Upper lobe of right lung (tissue), 1 donor: ENCODE measurements around the gene KRT79. TPM values are rescaled to one million over a fixed set of nuclear protein-coding genes. Genes with fewer than 3 reads are reported as not detected.
A peak's percentile ranks its signal among the peaks of the same experiment; 100 is the strongest.
"Not testable (repeated sequence)": the region's sequence is repeated elsewhere in the genome, so short reads cannot be mapped to it uniquely, and the experiment has no call there.

Source experiments
- ATAC-seq: fragments of 200-7000 bp; cut with Tn5 transposase; one replicate; pipeline ENCODE4 v1.9.1; 2020; ENCODE audit warnings: mild to moderate bottlenecking, moderate library complexity
- DNase-seq: peaks from one replicate; pipeline ENCODE4 v3.0.0-alpha.2; 2020
- H3K27ac ChIP-seq: fragments of 200-600 bp; one replicate; pipeline ENCODE4 v1.8.0; 2022
- H3K27me3 ChIP-seq: fragments of 200-600 bp; one replicate; pipeline ENCODE4 v1.8.0; 2022; ENCODE audit warnings: mild to moderate bottlenecking
- H3K36me3 ChIP-seq: fragments of 200-600 bp; one replicate; pipeline ENCODE4 v1.8.0; 2022
- H3K4me1 ChIP-seq: fragments of 200-600 bp; one replicate; pipeline ENCODE4 v1.8.0; 2022
- H3K4me3 ChIP-seq: fragments of 200-600 bp; one replicate; pipeline ENCODE4 v1.8.0; 2022; ENCODE audit warnings: mild to moderate bottlenecking
- H3K9me3 ChIP-seq: fragments of 200-600 bp; one replicate; pipeline ENCODE4 v1.8.0; 2022
- CTCF ChIP-seq: fragments of 200-600 bp; IDR thresholded peaks from one replicate; pipeline ENCODE4 v1.8.0; 2022; ENCODE audit warnings: antibody characterized with exemption
- intact Hi-C: fragments of 100-400 bp; cut with DNase I; formaldehyde crosslinking; loops from one replicate; pipeline ENCODE4 v1.11.0; 2022
- total RNA-seq: library from RNA; stranded (reverse); fragmentation: NEBNext Ultra II Directional; extraction: Animal tissue kit (Norgen Biotek cat#: 25700); gene quantifications from one replicate; pipeline ENCODE4 v1.2.1, GENCODE V29; 2021
- donor health status: DM: no; HTN: yes; CAD: no; lungs with severe emphysema.

Gene KRT79
- total RNA-seq, 1 donor from 2014 or later: 5.4 TPM

GRCh38 chr12:52862023-52862422, 27.9 kb upstream of the KRT79 start:
- Histone ChIP-seq H3K4me3 (no peak overlapping the region), H3K27me3 (no peaks in the 10 kb centered on the region), H3K36me3 (no peaks in the 10 kb centered on the region), H3K27ac (no peak overlapping the region), H3K4me1 (no peaks in the 10 kb centered on the region), H3K9me3 (no peaks in the 10 kb centered on the region)
- ATAC-seq (no peak), DNase-seq (no peak)
- intact Hi-C loops: no loop called here
- no peak for TF ChIP-seq CTCF

- no peak for TF ChIP-seq CTCF
- intact Hi-C loops: no loop called here
- no peak overlapping the region for H3K27ac ChIP-seq
- no peak overlapping the region for H3K4me3 ChIP-seq
- no peaks in the 10 kb centered on the region for H3K36me3 ChIP-seq
- no peak for DNase-seq
- no peak for ATAC-seq
- H3K4me1 ChIP-seq: no peaks in the 10 kb centered on the region
- peaks cover 2% of the 10 kb centered on the region for H3K27me3 ChIP-seq
- no peaks in the 10 kb centered on the region for H3K9me3 ChIP-seq
Measured at GRCh38 chr12:52861511-52861910, 27.4 kb upstream of the KRT79 start.

- DNase-seq (no peak), ATAC-seq (peak; percentile 88)
- no peak overlapping the region for H3K27ac ChIP-seq
- H3K4me3 ChIP-seq: no peak overlapping the region
- no peaks in the 10 kb centered on the region for H3K36me3 ChIP-seq
- H3K27me3 ChIP-seq: peaks cover 3% of the 10 kb centered on the region
- H3K9me3 ChIP-seq: no peaks in the 10 kb centered on the region
- intact Hi-C loops: no loop called here
- H3K4me1 ChIP-seq: no peaks in the 10 kb centered on the region
- no peak for TF ChIP-seq CTCF
Measured at GRCh38 chr12:52860102-52860823, 26.2 kb upstream of the KRT79 start.

GRCh38 chr12:52857500-52857899, 23.4 kb upstream of the KRT79 start:
- H3K4me3 ChIP-seq: no peak overlapping the region
- DNase-seq: no peak
- intact Hi-C loops: loop anchor here (10.0 kb wide), 1 partner anchor 143 kb away; no protein-coding TSS in a partner anchor
- ATAC-seq: no peak
- no peaks in the 10 kb centered on the region for H3K36me3 ChIP-seq
- H3K27me3 ChIP-seq: peaks cover 3% of the 10 kb centered on the region
- H3K27ac ChIP-seq: no peak overlapping the region
- H3K9me3 ChIP-seq: no peaks in the 10 kb centered on the region
- no peak for TF ChIP-seq CTCF
- H3K4me1 ChIP-seq: no peaks in the 10 kb centered on the region

GRCh38 chr12:52856787-52857186, 22.7 kb upstream of the KRT79 start:
- Histone ChIP-seq H3K9me3 (no peaks in the 10 kb centered on the region), H3K27me3 (peaks cover 5% of the 10 kb centered on the region), H3K36me3 (no peaks in the 10 kb centered on the region), H3K4me3 (no peak overlapping the region), H3K27ac (no peak overlapping the region), H3K4me1 (no peaks in the 10 kb centered on the region)
- intact Hi-C loops: loop anchor here (10.0 kb wide), 1 partner anchor 142 kb away; no protein-coding TSS in a partner anchor
- ATAC-seq (no peak), DNase-seq (no peak)
- no peak for TF ChIP-seq CTCF

GRCh38 chr12:52856077-52856476, 22.0 kb upstream of the KRT79 start:
- H3K27ac ChIP-seq, H3K9me3 ChIP-seq, H3K4me3 ChIP-seq, ATAC-seq, H3K36me3 ChIP-seq, DNase-seq, H3K4me1 ChIP-seq: not testable (repeated sequence)
- intact Hi-C loops: loop anchor here (10.0 kb wide), 1 partner anchor 141 kb away; no protein-coding TSS in a partner anchor
- peaks cover 11% of the 10 kb centered on the region for H3K27me3 ChIP-seq
